Pancreas (tissue), 10 donors: ENCODE data around the gene RET. TPM values are rescaled to one million over a fixed set of nuclear protein-coding genes. Genes with fewer than 3 reads are reported as not detected.
A peak's percentile ranks its signal among the peaks of the same experiment; 100 is the strongest.

Experiments
- ATAC-seq, 4 donors: fragments of 200-7000 bp; cut with Tn5 transposase; one replicate each; pipeline versions ENCODE4 v1.8.0 to v1.9.1; 2020; ENCODE audit warnings: mild to moderate bottlenecking in 4 of 4, moderate library complexity in 4 of 4
- DNase-seq, 6 donors: peaks; one replicate each; pipeline ENCODE4 v3.0.0-alpha.2; 2020
- FAIRE-seq: peaks from 2 replicates; lab custom pipeline; 2012; peaks lifted over from hg19 to GRCh38; lab: Jason Lieb, UNC
- H3K27ac ChIP-seq, 4 donors: fragments of 200-600 bp; sonication (generic); 1 replicate in 3 of 4; 2 replicates in 1 of 4; pipeline versions ENCODE4 v1.5.0 to v1.8.0; 2020
- H3K27me3 ChIP-seq, 4 donors: fragments of 200-600 bp; one replicate each; pipeline ENCODE4 v1.8.0; 2021
- H3K36me3 ChIP-seq, 3 donors: fragments of 200-600 bp; sonication (generic) in 1 of 3; one replicate each; pipeline versions ENCODE4 v1.5.0 to v1.8.0; 2020 to 2021
- H3K4me1 ChIP-seq, 3 donors: fragments of 200-600 bp; one replicate each; pipeline ENCODE4 v1.8.0; 2021
- H3K4me3 ChIP-seq, 4 donors: fragments of 200-600 bp; sonication (generic) in 2 of 4; one replicate each; pipeline versions ENCODE4 v1.5.0 to v1.8.0; 2020 to 2021
- H3K9me3 ChIP-seq, 4 donors: fragments of 200-600 bp; one replicate each; pipeline ENCODE4 v1.8.0; 2021
- WGBS, 2 donors: extraction: QIAGEN DNeasy Blood & Tissue Kit; methylation state at CpG; one replicate each; pipeline ENCODE4 v1.1.7; 2013; 5-methylcytosine and 5-hydroxymethylcytosine counted together
- intact Hi-C, 3 donors: fragments of 100-400 bp; cut with DNase I; formaldehyde crosslinking; loops; one replicate each; pipeline versions ENCODE4 v1.11.1 to v1.14.2; 2022
- polyA plus RNA-seq, 2 donors: library from polyadenylated mRNA; stranded (reverse); fragments of 200-250 nt; gene quantifications; one replicate each; pipeline ENCODE4 v1.2.3, GENCODE V29; 2013
- total RNA-seq, 6 donors: library from RNA; stranded (reverse); fragmentation: NEBNext Ultra II Directional in 4 of 6; extraction: Animal tissue kit (Norgen Biotek cat#: 25700) in 4 of 6; gene quantifications; one replicate each; pipeline versions ENCODE4 v1.2.1 to v1.2.4, GENCODE V29; 2021 to 2023
- TF ChIP-seq, protein P1 (sequence below), 4 donors: fragments of 200-600 bp; sonication (generic) in 3 of 4; IDR thresholded peaks; one replicate each; pipeline versions ENCODE4 v1.5.0 to v1.8.0; 2021; ENCODE audit warnings: antibody characterized with exemption in 4 of 4
- donor health status: healthy with polysubstance abuse.
- donor health status: DM: no; HTN: no; CAD: no; lungs with moderate emphysema.
- donor health status: DM: no; HTN: no; CAD: no.
- donor health status: control.
- donor health status: control.
- donor health status: Bipolar disorder and iron deficiency.
- donor health status: DM: yes; HTN: yes; CAD: no.
- donor health status: DM: no; HTN: no; CAD: no.
- donor health status: DM: no; HTN: no; CAD: no.
- donor health status: DM: yes; HTN: yes; CAD: no.

Gene RET
- total and polyA plus RNA-seq, 8 donors, result 0.32 to 4.4 (median 0.83) TPM

- TF ChIP-seq, protein P1, sequence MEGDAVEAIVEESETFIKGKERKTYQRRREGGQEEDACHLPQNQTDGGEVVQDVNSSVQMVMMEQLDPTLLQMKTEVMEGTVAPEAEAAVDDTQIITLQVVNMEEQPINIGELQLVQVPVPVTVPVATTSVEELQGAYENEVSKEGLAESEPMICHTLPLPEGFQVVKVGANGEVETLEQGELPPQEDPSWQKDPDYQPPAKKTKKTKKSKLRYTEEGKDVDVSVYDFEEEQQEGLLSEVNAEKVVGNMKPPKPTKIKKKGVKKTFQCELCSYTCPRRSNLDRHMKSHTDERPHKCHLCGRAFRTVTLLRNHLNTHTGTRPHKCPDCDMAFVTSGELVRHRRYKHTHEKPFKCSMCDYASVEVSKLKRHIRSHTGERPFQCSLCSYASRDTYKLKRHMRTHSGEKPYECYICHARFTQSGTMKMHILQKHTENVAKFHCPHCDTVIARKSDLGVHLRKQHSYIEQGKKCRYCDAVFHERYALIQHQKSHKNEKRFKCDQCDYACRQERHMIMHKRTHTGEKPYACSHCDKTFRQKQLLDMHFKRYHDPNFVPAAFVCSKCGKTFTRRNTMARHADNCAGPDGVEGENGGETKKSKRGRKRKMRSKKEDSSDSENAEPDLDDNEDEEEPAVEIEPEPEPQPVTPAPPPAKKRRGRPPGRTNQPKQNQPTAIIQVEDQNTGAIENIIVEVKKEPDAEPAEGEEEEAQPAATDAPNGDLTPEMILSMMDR (IDR thresholded peaks at IDR 0.05), result no peak
- ATAC-seq, result no peak
- intact Hi-C loops, result no loop called here
Measured at GRCh38 chr10:43048301-43049051, 28.4 kb upstream of the RET start.

GRCh38 chr10:43049081-43049551 is 27.8 kb upstream of the RET start:
- FAIRE-seq (no peak), DNase-seq (peak in 1 of 6 donors; percentile 33), ATAC-seq (no peak)
- no peak overlapping the region for H3K4me3 ChIP-seq
- TF ChIP-seq, protein P1 (IDR thresholded peaks at IDR 0.05), result no peak
- intact Hi-C loops, result no loop called here
- no peaks in the 10 kb centered on the region for H3K4me1 ChIP-seq
- H3K27ac ChIP-seq, result no peak overlapping the region
- no peaks in the 10 kb centered on the region for H3K36me3 ChIP-seq
- no peaks in the 10 kb centered on the region for H3K9me3 ChIP-seq
- no peaks in the 10 kb centered on the region for H3K27me3 ChIP-seq
- WGBS, 2 donors, result 71 to 76% methylated on average over 10 of the region's 10 CpGs

More at GRCh38 chr10:43048301-43049051, 28.4 kb upstream of the RET start:
- WGBS, 2 donors, result 70 to 79% methylated on average over 5 of the region's 5 CpGs
- DNase-seq (peak in 1 of 6 donors; percentile 26), FAIRE-seq (no peak)
- Histone ChIP-seq H3K4me3 (no peak overlapping the region), H3K9me3 (no peaks in the 10 kb centered on the region), H3K27ac (no peak overlapping the region), H3K4me1 (no peaks in the 10 kb centered on the region), H3K27me3 (no peaks in the 10 kb centered on the region), H3K36me3 (no peaks in the 10 kb centered on the region)

DNA sequence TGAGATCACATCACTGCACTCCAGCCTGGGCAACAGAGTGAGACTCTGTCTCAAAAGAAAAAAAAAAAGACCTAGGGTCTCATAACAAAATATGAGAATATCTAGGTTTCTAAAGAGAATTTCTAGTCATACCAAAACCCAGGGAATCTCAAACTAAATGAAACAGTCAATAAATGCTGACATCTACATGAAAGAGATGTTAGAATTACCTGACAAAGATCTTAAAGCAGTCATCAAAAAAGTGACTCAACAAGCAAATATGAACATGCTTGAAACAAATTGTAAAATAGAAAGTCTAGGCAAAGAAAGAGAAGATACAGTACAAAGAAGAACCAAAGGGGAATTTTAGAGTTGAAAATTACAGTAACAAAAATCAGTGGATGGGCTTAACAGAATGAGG is 26.9 kb upstream of the RET start:
- DNase-seq (no peak), ATAC-seq (no peak), FAIRE-seq (no peak)
- Histone ChIP-seq H3K4me3 (no peak overlapping the region), H3K27me3 (no peaks in the 10 kb centered on the region), H3K27ac (no peak overlapping the region), H3K36me3 (no peaks in the 10 kb centered on the region), H3K4me1 (no peaks in the 10 kb centered on the region), H3K9me3 (no peaks in the 10 kb centered on the region)
- intact Hi-C loops, result no loop called here
- TF ChIP-seq, protein P1 (IDR thresholded peaks at IDR 0.05), result no peak

DNA sequence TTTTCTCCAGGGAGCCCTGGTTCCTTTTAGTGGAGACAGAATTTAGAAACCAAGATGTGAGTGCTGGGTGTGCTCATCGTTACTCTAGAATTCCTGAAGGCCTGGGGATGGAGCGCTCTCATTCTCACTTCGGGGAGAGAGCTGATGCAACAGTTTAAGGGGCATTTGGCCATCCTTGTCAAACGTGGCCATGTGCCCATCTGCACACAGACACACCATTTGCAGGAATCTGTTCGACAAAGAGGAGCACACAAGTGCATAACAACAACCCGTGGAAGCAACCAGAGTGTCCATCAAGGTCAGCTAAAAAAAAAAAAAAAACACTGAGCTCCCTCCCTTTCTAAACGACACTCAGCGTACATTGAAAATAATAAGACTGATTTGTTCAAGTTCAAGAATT is 23.0 kb upstream of the RET start:
- Histone ChIP-seq H3K36me3 (no peaks in the 10 kb centered on the region), H3K4me3 (no peak overlapping the region), H3K27ac (no peak overlapping the region), H3K4me1 (no peaks in the 10 kb centered on the region), H3K27me3 (no peaks in the 10 kb centered on the region), H3K9me3 (no peaks in the 10 kb centered on the region)
- intact Hi-C loops, result no loop called here
- DNase-seq (no peak), ATAC-seq (no peak), FAIRE-seq (no peak)
- TF ChIP-seq, protein P1 (IDR thresholded peaks at IDR 0.05), result no peak
- WGBS, 2 donors, result 54 to 59% methylated on average over 8 of the region's 8 CpGs

DNA sequence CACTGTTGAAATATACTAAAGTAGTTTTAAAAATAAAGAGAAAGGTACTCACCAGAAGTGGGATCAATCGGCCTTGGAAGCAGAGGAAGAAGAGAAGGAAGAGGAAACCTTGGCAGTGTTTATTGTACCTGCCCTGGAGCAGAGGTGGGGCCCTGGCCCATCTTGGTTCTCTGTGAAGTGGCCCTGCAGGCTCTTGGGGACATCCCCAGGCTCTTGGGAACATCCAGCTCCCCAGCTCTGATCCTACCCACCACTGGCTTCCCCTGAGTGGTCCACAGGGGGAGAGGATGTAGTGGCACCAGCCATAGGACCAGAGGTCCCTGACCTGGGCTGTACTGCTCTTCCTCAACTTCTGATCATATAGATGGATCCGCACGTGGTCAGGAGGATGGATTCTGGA is 22.3 kb upstream of the RET start:
- DNase-seq (peak in 1 of 6 donors; percentile 33), ATAC-seq (no peak), FAIRE-seq (no peak)
- intact Hi-C loops, result no loop called here
- Histone ChIP-seq H3K27ac (no peak overlapping the region), H3K4me1 (no peaks in the 10 kb centered on the region), H3K36me3 (no peaks in the 10 kb centered on the region), H3K9me3 (no peaks in the 10 kb centered on the region), H3K4me3 (no peak overlapping the region), H3K27me3 (no peaks in the 10 kb centered on the region)
- TF ChIP-seq, protein P1 (IDR thresholded peaks at IDR 0.05), result no peak
- 71 to 72% methylated on average over 3 of the region's 3 CpGs for whole genome bisulfite sequencing, 2 donors
